Endothelial cell of umbilical vein (primary cell): ENCODE results near the gene DDB1. TPM values are rescaled to one million over a fixed set of nuclear protein-coding genes. Genes with fewer than 3 reads are reported as not detected.

Source experiments
- BruUV-seq: library from RNA; stranded (reverse); fragments of 400-500 nt; replicated peaks from 2 replicates; lab custom pipeline; 2021; lab: Mats Ljungman, UMichigan
- CTCF ChIA-PET: fragments of 300-600, 350-600 bp; sonication (Branson Sonifier 250); formaldehyde crosslinking; loops from one replicate; lab custom pipeline; 2021; ENCODE audit warnings: antibody characterized with exemption, inconsistent platforms; lab: Charles Lee
- POLR2A ChIA-PET: fragments of 300-600, 350-600 bp; sonication (Branson Sonifier 250); formaldehyde crosslinking; loops from one replicate; lab custom pipeline; 2021; ENCODE audit warnings: antibody characterized with exemption, inconsistent platforms; lab: Charles Lee
- DNase-seq: peaks from one replicate; pipeline ENCODE4 v3.0.0-alpha.2; 2011; ENCODE audit warnings: low read depth, low spot score
- FAIRE-seq: peaks from 2 replicates; lab custom pipeline; 2011; peaks lifted over from hg19 to GRCh38; lab: Jason Lieb, UNC
- H2AFZ ChIP-seq: 2 replicates; pipeline ENCODE4 v1.6.0; 2012; ENCODE audit warnings: low read depth, low read length, control low read depth, inconsistent platforms
- H3K27ac ChIP-seq: 2 replicates; pipeline ENCODE4 v1.5.1; 2011; ENCODE audit warnings: low read depth, mild to moderate bottlenecking, control low read depth, low read length, moderate library complexity; ENCODE audit not compliant: insufficient read depth
- H3K27me3 ChIP-seq, 2 experiments: 2 replicates each; pipeline versions ENCODE4 v1.6.0 to v1.6.1; 2011; ENCODE audit warnings: low read length in 2 of 2, mixed read lengths in 1 of 2; ENCODE audit not compliant: control insufficient read depth in 2 of 2, insufficient read depth in 2 of 2
- H3K36me3 ChIP-seq, 2 experiments: 2 replicates in 1 of 2; 3 replicates in 1 of 2; pipeline ENCODE4 v1.5.1; 2011; ENCODE audit warnings: low read length in 2 of 2, mild to moderate bottlenecking in 1 of 2, moderate library complexity in 1 of 2; ENCODE audit not compliant: control insufficient read depth in 2 of 2, insufficient read depth in 2 of 2; ENCODE audit errors: extremely low read depth in 1 of 2
- H3K4me1 ChIP-seq: 3 replicates; pipeline ENCODE4 v1.5.1; 2011; ENCODE audit warnings: mild to moderate bottlenecking, low read length; ENCODE audit not compliant: control insufficient read depth, insufficient read depth; ENCODE audit errors: extremely low read depth
- H3K4me2 ChIP-seq: 2 replicates; pipeline ENCODE4 v1.6.1; 2011; ENCODE audit warnings: low read length, control low read depth, mixed read lengths; ENCODE audit not compliant: insufficient read depth
- H3K4me3 ChIP-seq, 3 experiments: fragments of 200-600 bp in 1 of 3; sonication (generic), shearing (Covaris generic) in 1 of 3; replicated peaks in 1 of 3; 2 replicates each; pipeline ENCODE4 v1.5.1; 2011 to 2016; ENCODE audit warnings: control low read depth in 3 of 3, low read length in 3 of 3, mild to moderate bottlenecking in 2 of 3, inconsistent platforms in 1 of 3, low read depth in 1 of 3, moderate library complexity in 1 of 3; ENCODE audit not compliant: insufficient read depth in 1 of 3
- H3K79me2 ChIP-seq: 2 replicates; pipeline ENCODE4 v1.6.0; 2012; ENCODE audit warnings: low read length, inconsistent platforms; ENCODE audit not compliant: control insufficient read depth, insufficient read depth
- H3K9ac ChIP-seq: replicated peaks from 2 replicates; pipeline ENCODE3; 2011; ENCODE audit warnings: low read length, control low read depth; ENCODE audit not compliant: insufficient read depth; ENCODE audit errors: extremely low read depth
- H3K9me1 ChIP-seq: replicated peaks from 3 replicates; pipeline ENCODE4 v1.6.0; 2011; ENCODE audit warnings: mild to moderate bottlenecking, low read length; ENCODE audit not compliant: control insufficient read depth, insufficient read depth; ENCODE audit errors: extremely low read depth
- H3K9me3 ChIP-seq: replicated peaks from 2 replicates; pipeline ENCODE4 v1.5.1; 2012; ENCODE audit warnings: low read length, inconsistent platforms; ENCODE audit not compliant: control insufficient read depth, insufficient read depth
- H4K20me1 ChIP-seq: replicated peaks from 2 replicates; pipeline ENCODE3; 2011; ENCODE audit warnings: mild to moderate bottlenecking, low read length; ENCODE audit not compliant: control insufficient read depth, insufficient read depth; ENCODE audit errors: extremely low read depth
- EZH2 ChIP-seq: IDR thresholded peaks from 2 replicates; pipeline ENCODE4 v1.6.1; 2012; ENCODE audit warnings: borderline replicate concordance, low read depth, mild to moderate bottlenecking, moderate library complexity, low read length, inconsistent platforms; ENCODE audit not compliant: severe bottlenecking
- FOS ChIP-seq: IDR thresholded peaks from 2 replicates; pipeline ENCODE4 v1.6.1; 2011; ENCODE audit warnings: mild to moderate bottlenecking, low read length, moderate library complexity, borderline replicate concordance; ENCODE audit not compliant: insufficient read depth
- GATA2 ChIP-seq: IDR thresholded peaks from 2 replicates; pipeline ENCODE4 v1.7.0; 2011; ENCODE audit warnings: low read depth, mild to moderate bottlenecking, moderate library complexity, mixed read lengths, low read length; ENCODE audit not compliant: insufficient read length, insufficient read depth
- JUN ChIP-seq: IDR thresholded peaks from 2 replicates; pipeline ENCODE4 v1.6.1; 2011; ENCODE audit warnings: borderline replicate concordance, low read depth; ENCODE audit not compliant: insufficient read length, insufficient read depth
- MYC ChIP-seq: IDR thresholded peaks from one replicate; pipeline ENCODE4 v1.6.1; 2011; ENCODE audit warnings: mild to moderate bottlenecking, low read depth, low read length
- POLR2A ChIP-seq: IDR thresholded peaks from 2 replicates; pipeline ENCODE4 v1.6.1; 2012; ENCODE audit warnings: low read depth, mild to moderate bottlenecking, control low read depth, low read length
- POLR2AphosphoS5 ChIP-seq: IDR thresholded peaks from 2 replicates; pipeline ENCODE4 v1.6.1; 2012; ENCODE audit warnings: low read depth, mild to moderate bottlenecking, control low read depth, low read length, moderate library complexity; ENCODE audit not compliant: insufficient read depth
- dilution Hi-C: fragments of 300-500 bp; cut with MboI; formaldehyde crosslinking; loops from one replicate; pipeline ENCODE4 v1.15.0; 2019; ENCODE audit warnings: low sequenced_read_pairs; ENCODE audit not compliant: extremely low pct_ligation_motif_present
- intact Hi-C: fragments of 100-400 bp; cut with micrococcal nuclease; formaldehyde crosslinking; loops from one replicate; pipeline ENCODE4 v1.10.0; 2022
- polyA plus RNA-seq, 4 experiments: library from polyadenylated mRNA; depleted of rRNA in 3 of 4; stranded (reverse) in 3 of 4; unstranded in 1 of 4; fragments of >200 nt; gene quantifications; 2 replicates each; pipeline versions ENCODE4 v1.2.1 to v1.2.3, GENCODE V29; 2011 to 2012; ENCODE audit warnings: missing spikeins in 1 of 4
- total RNA-seq: library from RNA; stranded (reverse); gene quantifications from 2 replicates; pipeline ENCODE4 v1.2.3, GENCODE V29; 2021
- TF ChIP-seq, protein P1 (sequence below): IDR thresholded peaks from 2 replicates; pipeline ENCODE4 v1.6.1; 2011; ENCODE audit not compliant: insufficient read depth, insufficient read length
- TF ChIP-seq, protein P2 (sequence below), 2 donors: IDR thresholded peaks; 1 replicate in 1 of 2; 2 replicates in 1 of 2; pipeline ENCODE4 v1.5.1; 2011; ENCODE audit warnings: low read length in 2 of 2, mild to moderate bottlenecking in 2 of 2, moderate library complexity in 2 of 2, control low read depth in 1 of 2, inconsistent platforms in 1 of 2, low read depth in 1 of 2; ENCODE audit not compliant: insufficient read depth in 1 of 2; ENCODE audit errors: extremely low read depth in 1 of 2

DDB1 gene
- total and polyA plus RNA-seq, 2 donors (not counting 3 experiments of a cell fraction or from before 2014, with no cell fraction given): 229 to 230 TPM

DNA sequence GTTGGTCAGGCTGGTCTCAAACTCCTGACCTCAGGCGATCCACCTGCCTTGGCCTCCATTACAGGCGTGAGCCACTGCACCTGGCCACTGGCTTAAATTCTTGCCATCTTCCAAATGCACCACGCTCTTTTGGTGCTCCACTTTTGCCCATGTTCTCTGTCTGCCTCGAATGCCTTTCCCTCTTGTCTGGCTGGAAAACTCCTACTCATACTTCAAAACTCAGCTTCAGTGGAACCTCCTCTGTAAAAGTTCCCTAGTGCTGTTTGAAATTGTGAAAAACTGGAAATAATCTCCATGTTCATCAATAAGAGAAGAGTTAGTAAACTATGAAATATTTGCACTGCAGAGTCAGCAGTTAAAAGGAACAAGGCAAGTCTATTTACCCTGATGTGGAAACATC lies 49.3 kb downstream of the DDB1 start:
- FAIRE-seq (no peak), DNase-seq (no peak)
- Histone ChIP-seq H3K79me2 (no peaks in the 10 kb centered on the region), H3K9ac (no peak overlapping the region), H3K9me1 (no peaks in the 10 kb centered on the region), H4K20me1 (no peaks in the 10 kb centered on the region), H3K27ac (no peak overlapping the region), H2AFZ (no peak overlapping the region), H3K4me1 (no peaks in the 10 kb centered on the region), H3K4me2 (no peak overlapping the region), H3K9me3 (no peaks in the 10 kb centered on the region), H3K4me3 (no peak overlapping the region), H3K27me3 (peaks cover 0 to 2% of the 10 kb centered on the region in 2 experiments), H3K36me3 (no peaks in the 10 kb centered on the region)
- ChIA-PET POLR2A (no interaction called here), CTCF (interaction anchor here (1.2 kb wide), 1 partner anchor 9 kb away, joined by 3 read pairs; no protein-coding TSS in a partner anchor)
- BruUV-seq: no TSS peak
- TF ChIP-seq MYC (no peak), EZH2 (no peak), POLR2A (no peak), GATA2 (no peak), FOS (no peak), JUN (no peak), POLR2AphosphoS5 (no peak)
- TF ChIP-seq, protein P1, sequence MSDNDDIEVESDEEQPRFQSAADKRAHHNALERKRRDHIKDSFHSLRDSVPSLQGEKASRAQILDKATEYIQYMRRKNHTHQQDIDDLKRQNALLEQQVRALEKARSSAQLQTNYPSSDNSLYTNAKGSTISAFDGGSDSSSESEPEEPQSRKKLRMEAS: no peak
- TF ChIP-seq, protein P2, sequence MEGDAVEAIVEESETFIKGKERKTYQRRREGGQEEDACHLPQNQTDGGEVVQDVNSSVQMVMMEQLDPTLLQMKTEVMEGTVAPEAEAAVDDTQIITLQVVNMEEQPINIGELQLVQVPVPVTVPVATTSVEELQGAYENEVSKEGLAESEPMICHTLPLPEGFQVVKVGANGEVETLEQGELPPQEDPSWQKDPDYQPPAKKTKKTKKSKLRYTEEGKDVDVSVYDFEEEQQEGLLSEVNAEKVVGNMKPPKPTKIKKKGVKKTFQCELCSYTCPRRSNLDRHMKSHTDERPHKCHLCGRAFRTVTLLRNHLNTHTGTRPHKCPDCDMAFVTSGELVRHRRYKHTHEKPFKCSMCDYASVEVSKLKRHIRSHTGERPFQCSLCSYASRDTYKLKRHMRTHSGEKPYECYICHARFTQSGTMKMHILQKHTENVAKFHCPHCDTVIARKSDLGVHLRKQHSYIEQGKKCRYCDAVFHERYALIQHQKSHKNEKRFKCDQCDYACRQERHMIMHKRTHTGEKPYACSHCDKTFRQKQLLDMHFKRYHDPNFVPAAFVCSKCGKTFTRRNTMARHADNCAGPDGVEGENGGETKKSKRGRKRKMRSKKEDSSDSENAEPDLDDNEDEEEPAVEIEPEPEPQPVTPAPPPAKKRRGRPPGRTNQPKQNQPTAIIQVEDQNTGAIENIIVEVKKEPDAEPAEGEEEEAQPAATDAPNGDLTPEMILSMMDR (IDR thresholded peaks at IDR 0.05; ENCODE audit: extremely low read depth in 1 of 2, insufficient read depth in 1 of 2, low read depth in 1 of 2, low read length in 2 of 2): no peak
- dilution Hi-C loops: no loop called here
- intact Hi-C loops: no loop called here
